ENCODE results near the gene AP1B1.

The AP1B1 gene

DNA sequence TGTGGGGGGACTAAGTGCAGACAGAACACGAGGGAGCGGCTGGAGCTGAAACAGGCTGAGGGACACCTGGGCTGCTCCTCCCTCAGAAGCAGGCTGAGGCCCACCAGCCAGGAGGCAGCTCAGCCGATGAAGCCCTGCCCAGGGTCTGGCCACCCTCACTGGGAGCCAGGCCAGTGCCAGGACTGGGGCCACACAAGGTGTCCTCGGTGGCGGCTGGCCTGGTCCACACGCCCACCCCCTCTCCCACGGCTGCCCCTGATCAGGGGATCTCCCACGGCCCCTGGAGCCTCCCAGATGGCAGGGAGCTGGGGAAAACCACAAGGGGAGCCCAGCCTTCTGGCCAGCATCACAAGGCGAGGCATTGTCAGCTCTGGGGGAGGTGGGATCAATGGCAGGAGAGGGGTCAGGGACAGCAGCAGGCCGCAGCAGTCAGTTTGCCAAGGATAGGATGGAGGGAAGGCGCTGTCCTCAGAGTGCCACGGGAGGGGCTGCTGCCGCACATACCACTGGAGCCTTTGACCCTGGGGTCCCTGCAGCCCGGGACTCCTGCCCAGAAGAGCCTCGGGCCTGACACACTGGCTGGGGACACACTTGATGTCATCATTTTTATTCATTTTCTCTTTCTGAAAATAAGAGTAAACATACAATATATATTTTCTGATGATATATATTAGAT lies 61.1 kb downstream of the AP1B1 start:
- TF ChIP-seq, protein P1, sequence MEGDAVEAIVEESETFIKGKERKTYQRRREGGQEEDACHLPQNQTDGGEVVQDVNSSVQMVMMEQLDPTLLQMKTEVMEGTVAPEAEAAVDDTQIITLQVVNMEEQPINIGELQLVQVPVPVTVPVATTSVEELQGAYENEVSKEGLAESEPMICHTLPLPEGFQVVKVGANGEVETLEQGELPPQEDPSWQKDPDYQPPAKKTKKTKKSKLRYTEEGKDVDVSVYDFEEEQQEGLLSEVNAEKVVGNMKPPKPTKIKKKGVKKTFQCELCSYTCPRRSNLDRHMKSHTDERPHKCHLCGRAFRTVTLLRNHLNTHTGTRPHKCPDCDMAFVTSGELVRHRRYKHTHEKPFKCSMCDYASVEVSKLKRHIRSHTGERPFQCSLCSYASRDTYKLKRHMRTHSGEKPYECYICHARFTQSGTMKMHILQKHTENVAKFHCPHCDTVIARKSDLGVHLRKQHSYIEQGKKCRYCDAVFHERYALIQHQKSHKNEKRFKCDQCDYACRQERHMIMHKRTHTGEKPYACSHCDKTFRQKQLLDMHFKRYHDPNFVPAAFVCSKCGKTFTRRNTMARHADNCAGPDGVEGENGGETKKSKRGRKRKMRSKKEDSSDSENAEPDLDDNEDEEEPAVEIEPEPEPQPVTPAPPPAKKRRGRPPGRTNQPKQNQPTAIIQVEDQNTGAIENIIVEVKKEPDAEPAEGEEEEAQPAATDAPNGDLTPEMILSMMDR (IDR thresholded peaks at IDR 0.05) = no peak
- no peak for DNase-seq (ENCODE audit: low spot score)
- H3K27ac ChIP-seq = no peak overlapping the region
- H3K4me3 ChIP-seq = no peak overlapping the region

DNA sequence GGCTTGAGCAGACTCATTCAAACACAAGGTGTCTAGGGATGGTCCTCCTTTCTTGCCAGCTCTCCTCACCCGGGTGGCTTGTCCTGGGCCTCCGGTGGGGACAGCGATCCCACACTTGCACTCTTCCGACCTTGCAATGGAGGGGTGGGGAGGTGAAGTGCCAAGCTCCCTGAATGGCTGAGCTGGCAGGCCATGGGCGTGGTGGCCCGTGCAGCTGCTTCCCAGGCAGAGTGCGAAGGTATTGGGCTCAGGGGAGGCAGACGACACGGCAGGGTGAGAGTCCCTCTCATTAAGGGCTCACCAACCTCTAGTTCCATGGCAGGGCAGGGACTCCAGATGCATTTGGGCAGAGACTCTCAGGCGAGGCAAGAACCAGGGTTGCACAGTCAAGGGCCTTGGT lies 61.9 kb downstream of the AP1B1 start:
- H3K4me3 ChIP-seq = no peak overlapping the region
- DNase-seq (ENCODE audit: low spot score) = no peak
- TF ChIP-seq, protein P1 (IDR thresholded peaks at IDR 0.05) = no peak
- no peak overlapping the region for H3K27ac ChIP-seq

DNA sequence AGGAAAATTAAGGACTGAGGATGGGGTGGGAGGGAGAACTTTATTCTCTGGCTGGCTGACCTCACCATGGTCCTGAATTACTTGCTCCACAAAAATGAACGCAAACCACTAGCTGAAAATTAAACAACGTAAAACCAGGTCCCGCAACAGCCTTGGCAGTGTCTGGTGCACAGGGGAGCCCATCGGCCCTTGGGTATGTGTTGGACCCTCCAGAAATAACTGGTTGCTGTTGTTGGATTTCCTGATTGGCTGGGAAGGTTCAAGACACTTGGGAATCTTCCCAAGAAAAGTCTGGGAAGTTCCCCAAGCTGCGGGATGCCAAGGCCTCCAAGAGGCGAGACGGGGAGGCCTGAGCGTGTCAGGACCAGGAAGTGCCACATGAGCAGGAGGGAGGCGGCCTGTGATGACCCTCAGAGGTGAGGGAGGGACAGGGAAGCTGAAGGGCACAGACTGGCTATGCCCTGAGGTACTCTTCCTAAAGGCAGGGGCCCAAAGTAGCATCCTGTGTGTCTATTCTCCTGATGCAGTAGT lies 62.5 kb downstream of the AP1B1 start:
- Histone ChIP-seq H3K27ac (no peak overlapping the region), H3K4me3 (no peak overlapping the region)
- TF ChIP-seq, protein P1 (IDR thresholded peaks at IDR 0.05) = no peak
- DNase-seq (ENCODE audit: low spot score) = no peak

DNA sequence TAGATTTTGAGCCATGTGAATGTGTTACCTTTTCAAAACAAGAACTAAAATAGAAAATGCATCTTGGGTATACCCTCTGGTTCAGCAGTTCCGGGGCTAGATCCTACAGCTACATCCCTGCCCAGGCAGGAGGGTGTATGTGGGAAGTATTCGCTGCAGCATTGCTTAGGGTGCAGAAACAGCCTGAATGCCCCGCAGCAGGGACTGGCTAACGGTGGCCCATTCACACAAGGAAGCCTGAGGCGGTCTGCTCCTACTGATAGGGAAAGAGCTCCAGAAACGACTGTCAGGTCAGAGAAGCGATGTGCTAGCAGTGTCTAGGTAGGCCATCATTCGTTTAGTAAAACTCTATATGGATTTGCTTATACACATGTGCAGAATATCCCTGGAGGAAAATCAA lies 63.0 kb downstream of the AP1B1 start:
- Histone ChIP-seq H3K4me3 (no peak overlapping the region), H3K27ac (no peak overlapping the region)
- TF ChIP-seq, protein P1 (IDR thresholded peaks at IDR 0.05) = no peak
- DNase-seq (ENCODE audit: low spot score) = no peak

DNA sequence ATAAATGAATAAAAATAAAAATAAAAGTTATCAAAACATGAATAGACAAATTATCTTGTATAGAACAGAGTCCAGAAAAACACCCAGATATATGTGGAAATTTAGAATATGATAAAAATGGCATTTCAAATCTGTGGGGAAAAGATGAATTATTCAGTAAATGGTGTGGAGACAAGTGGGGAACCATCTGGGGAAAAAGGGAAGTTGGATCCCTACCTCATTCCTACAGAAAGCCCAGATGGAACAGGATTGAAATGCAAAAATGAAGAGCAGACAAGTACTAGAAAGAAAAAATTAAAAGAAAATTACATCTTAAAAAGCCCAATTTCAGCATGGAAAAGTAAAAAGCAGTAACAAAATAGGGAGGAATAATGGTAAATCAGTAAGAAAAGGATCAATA lies 64.7 kb downstream of the AP1B1 start:
- H3K27ac ChIP-seq = no peak overlapping the region
- no peak for DNase-seq (ENCODE audit: low spot score)
- no peak overlapping the region for H3K4me3 ChIP-seq
- TF ChIP-seq, protein P1 (IDR thresholded peaks at IDR 0.05) = no peak

DNA sequence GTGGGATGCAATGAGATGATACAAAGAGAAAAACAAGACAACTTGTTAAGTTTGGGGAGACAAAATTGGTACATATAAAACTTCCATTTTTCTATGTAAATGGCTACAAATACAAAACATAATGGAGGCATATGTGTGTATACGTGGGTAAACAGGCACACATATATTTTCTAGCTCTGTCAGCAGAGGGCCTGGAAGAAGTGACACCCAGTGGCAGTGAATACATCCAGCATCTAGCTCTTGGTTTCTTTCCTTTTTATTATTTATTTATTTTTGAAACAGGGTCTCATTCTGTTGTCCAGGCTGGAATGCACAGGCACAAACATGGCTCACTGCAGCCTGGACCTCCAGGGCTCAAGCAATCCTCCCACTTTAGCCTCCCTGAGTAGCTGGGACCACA lies 67.8 kb downstream of the AP1B1 start:
- Histone ChIP-seq H3K27ac (no peak overlapping the region), H3K4me3 (no peak overlapping the region)
- no peak for DNase-seq (ENCODE audit: low spot score)
- TF ChIP-seq, protein P1 (IDR thresholded peaks at IDR 0.05) = no peak

DNA sequence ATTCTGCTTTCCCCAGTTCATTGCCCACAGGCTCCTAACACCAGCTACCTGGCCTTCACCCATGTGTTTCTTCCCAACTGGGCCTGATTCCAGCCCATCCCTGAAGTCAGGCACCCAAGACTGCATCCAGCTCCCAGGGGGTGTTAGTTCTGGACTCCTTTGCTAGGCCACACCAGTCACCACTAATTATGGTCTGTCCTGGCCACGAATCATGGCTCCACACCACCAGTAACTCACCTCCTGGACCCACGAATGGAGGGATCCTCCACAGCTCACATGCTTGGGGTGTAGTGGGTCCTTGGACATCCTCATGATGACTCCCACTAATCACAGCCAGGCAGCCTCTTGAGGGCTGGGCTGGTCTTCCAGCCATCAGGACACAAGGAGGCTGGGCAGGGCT lies 69.3 kb downstream of the AP1B1 start:
- H3K27ac ChIP-seq = no peak overlapping the region
- TF ChIP-seq, protein P1 (IDR thresholded peaks at IDR 0.05) = no peak
- no peak for DNase-seq (ENCODE audit: low spot score)
- H3K4me3 ChIP-seq = no peak overlapping the region

Measured in coronary artery (tissue), 2 donors.